ENCODE results near the gene DGKB.

DGKB gene

GRCh38 chr7:14197280-14197679 is 705.3 kb downstream of the DGKB start:
- no peak for DNase-seq

- DNase-seq = peak; percentile 24
Observed at GRCh38 chr7:14196555-14196954, 706.0 kb downstream of the DGKB start.

DNA sequence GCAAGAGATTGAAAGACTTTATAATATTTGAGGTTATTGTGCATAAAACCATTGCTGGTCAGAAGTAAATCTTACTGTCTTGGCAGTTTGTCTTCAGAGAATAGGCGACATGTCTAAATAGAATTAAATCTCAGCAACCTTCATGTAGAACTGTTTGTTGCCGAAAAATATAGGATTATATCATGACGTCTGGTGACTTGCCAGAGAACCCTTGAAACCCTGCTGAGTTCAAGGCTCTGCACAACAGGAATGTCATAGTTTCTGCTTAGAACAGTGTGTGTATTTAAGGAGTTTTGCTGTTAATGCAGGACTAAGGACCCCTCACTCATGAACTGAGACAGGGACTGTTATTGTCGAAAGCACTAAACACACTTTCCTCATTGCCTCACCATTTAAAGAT is 706.7 kb downstream of the DGKB start:
- DNase-seq = no peak

GRCh38 chr7:14195079-14195478 is 707.5 kb downstream of the DGKB start:
- DNase-seq = no peak

GRCh38 chr7:14191686-14192098 is 710.9 kb downstream of the DGKB start:
- peak; percentile 31 for DNase-seq

DNA sequence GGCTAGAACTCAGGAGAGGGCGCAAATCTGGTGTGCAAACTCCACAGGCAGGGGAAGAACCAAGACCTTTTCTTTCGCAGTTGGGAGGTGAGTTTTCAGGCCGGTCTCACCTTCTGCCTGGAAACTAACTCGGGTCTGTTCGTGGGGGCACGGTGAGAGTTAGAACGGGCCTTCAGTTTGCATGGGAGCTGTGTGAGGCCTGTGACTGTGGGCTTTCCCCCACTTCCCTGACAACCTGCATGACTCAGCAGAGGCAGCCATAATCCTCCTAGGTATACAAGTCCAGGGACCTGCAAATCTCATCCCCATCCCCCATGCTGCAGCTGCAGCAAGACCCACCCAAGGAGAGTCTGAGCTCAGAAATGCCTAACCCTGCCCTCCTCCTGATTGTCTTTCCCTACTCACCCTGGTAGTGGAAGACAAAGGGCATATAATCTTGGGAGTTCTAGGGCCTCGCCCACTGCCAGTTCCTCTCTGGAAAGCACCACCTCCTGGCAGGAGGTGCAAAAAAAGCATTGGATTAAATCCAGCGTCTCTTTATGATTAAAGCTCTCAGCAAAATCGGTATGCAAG is 718.2 kb downstream of the DGKB start:
- no peak for DNase-seq

- DNase-seq = no peak
Observed at GRCh38 chr7:14179781-14180180, 722.8 kb downstream of the DGKB start.

- DNase-seq = no peak
Observed at GRCh38 chr7:14177876-14178275, 724.7 kb downstream of the DGKB start.

- DNase-seq = no peak
Observed at GRCh38 chr7:14170872-14171271, 731.7 kb downstream of the DGKB start.

DNA sequence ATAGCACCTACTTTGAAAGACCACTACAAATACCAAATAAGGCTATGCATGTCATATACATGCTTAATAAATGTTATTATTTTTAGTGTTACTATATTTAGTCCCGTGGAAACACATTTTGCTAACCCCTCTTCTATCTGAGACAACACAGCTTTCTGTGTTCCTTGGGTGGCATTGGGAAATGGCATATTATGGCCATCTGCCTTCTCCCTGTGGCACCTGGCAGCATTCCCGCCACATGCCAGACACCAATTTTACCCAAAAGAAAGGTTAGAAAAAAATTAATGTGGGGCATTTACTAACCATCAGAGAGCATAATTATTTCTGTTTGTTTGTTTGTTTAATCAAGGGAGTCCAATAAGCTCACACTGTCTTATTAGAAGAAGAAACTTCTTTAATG is 744.4 kb downstream of the DGKB start:
- DNase-seq = no peak

GRCh38 chr7:14156436-14156835 is 746.1 kb downstream of the DGKB start:
- no peak for DNase-seq

- DNase-seq = no peak
Observed at GRCh38 chr7:14148974-14149373, 753.6 kb downstream of the DGKB start.

GRCh38 chr7:14147532-14147931 is 755.0 kb downstream of the DGKB start:
- no peak for DNase-seq

DNA sequence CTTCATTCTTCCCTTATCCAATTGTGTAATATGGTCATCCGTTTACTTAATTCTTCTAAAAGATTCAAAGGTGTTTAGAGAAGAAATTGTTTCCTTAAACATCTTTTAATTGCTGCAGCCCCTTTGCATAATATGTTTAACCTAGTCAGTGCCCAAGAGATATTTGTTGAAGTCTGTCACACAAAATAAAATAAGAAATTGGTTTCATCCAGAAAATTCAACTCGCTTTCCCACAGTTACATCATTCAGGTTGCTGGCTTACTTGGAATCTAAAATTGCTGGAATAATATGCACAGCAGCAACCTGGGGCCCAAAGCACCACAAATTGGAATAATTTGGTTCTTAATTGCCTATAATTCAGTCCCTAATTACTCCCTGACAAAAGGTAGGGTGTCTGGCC is 758.0 kb downstream of the DGKB start:
- DNase-seq = no peak

DNA sequence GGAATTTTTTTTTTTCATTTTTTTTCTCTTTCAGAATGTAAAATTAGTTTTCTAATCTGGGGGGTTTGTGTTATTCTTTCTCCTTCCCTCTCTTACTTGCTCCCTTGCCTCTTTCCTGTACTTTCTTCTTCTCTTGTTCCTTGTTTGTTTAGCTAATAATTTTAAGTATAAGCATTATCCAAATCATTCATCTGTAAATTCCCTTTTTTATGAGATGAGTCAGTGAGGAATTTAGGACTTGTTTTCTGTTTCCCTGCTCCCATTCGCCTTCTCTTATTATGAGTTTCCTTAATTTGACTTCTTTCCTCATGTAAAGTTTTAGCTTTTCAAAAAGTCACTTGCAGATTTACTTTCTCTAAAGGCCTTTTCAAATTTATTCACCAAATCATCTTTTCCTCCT is 758.4 kb downstream of the DGKB start:
- no peak for DNase-seq

DNA sequence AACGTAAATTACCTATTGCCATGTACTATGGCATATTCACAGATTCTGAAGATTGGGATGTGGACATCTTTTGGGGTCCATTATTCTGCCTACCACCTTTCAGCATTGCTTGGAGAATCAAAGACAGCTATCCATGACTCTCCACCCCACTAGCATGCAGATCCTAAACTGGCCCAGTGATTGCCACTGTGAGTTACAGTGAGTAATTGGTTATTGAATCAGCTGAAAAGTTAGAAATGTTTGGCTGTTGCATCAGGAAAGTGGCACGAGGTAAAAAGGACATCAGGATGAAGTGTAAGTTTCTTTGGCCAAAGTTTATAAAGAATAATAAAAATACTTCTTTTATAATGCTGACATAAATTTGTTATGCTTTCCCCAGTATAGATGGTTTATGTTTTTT is 764.9 kb downstream of the DGKB start:
- no peak for DNase-seq

DNA sequence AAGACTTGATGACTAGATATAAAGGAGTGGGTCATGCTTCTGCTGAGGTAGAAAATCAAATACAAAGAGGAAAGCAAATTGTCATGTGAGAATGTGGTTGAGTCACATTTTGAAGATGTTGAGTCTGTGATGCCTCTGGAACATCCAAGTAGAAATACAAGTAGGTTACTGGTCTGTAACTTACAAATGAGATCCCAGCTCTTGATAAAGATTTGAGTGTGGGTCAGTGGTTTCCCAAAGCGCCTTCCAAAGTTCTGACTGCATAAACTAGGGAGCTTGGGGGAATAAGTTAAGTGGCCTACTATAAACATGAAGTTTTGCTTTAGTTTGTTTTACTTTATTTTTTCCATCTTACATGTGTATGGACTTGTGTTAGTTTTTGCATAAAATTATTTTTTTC is 768.8 kb downstream of the DGKB start:
- DNase-seq = no peak

DNA sequence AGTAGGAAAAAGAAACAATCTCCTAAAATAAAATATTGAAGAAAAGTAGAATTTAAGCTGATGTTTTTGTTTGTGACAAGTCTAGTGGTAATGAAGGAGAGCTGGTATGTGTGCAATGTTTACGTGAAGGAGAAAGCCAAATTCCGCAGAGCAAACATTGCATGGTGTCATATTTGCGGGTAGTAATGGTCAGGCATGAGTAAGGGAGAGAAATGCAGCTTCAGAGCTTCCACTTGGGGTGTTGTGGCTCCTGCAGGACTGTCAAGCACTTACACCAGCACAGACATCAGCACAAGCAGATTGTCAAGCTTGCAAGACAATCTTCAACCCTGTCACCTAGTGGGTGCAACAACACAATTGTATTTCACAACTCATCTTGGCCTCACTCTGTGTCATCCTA is 776.6 kb downstream of the DGKB start:
- DNase-seq = no peak

GRCh38 chr7:14124716-14125115 is 777.8 kb downstream of the DGKB start:
- DNase-seq = no peak

GRCh38 chr7:14123923-14124322 is 778.6 kb downstream of the DGKB start:
- DNase-seq = no peak

- DNase-seq = no peak
Observed at GRCh38 chr7:14115701-14116100, 786.9 kb downstream of the DGKB start.

GRCh38 chr7:14104861-14105260 is 797.7 kb downstream of the DGKB start:
- DNase-seq = no peak

DNA sequence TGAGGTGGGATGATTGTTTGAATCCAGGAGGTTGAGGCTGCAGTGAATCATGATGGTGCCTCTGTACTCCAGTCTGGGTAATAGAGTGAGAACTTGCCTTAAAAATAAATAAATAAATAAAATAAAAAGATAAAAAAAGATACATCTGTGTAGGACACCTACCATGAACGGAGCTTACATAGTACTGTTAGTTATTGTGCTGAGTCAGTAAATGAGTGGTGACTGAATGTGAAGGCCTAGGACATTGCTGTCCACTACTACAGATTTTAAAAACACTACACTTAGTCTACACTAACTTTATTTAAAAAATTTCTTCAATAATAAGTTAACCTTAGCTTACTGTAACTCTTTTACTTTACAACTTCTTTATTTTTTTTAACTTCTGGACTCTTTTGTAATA is 806.4 kb downstream of the DGKB start:
- no peak for DNase-seq

- no peak for DNase-seq
Observed at GRCh38 chr7:14095233-14095950, 807.2 kb downstream of the DGKB start.
